ENCODE measurements around the gene LYST.

LYST gene

DNA sequence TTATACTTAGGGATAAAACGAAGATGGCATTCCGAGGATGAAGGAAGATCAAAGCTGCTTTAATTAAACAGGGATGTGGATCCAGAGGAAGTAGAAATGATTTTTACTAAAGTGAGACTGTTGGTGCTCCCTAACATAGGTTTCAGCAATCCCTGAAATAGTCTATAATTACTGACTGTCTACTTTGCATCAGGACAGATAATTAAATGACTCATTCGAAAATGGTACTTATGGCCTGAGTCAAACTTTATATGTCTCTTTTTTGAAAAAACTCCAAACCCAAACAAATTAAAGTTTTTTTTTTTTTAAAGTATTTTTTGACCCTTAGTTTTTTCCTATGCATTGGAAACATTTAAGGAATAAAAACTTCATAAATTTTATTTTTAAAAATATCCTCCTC lies 90.3 kb downstream of the LYST start:
- no peak for DNase-seq (ENCODE audit: extremely low spot score)
- CTCF ChIA-PET = interaction anchor here (2.1 kb wide), 1 partner anchor 195 kb away, joined by 7 read pairs; no protein-coding TSS in a partner anchor
- POLR2A ChIA-PET = no interaction called here
- no peak for TF ChIP-seq SUZ12 (IDR thresholded peaks at IDR 0.05)

DNA sequence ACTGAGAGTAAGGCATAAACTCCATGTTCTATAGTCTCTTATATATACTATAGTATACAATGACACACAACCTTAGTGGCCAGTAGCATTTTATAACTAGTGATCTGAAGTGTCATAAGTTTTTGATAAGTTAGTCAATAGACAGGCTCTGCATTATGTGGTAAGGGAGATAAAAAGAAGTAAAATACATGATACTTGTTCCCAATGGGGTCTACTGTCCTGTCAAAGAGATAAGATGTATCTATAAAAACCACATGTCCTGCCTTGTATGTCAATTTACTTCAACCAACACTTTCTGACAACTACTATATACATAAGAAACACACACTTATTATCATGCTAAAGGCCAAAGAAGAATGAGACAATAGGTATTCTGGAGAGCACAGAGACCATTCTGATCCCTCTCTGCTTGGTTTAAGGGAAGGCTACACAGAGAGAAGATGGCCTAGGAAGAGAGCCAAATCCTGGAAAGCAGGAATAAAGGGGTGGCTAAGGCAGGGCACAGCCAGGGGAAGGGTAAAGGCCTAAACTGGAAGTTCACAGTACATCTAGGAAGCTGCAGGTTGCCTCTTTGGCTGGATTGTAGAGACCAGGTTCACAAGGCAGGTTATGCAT lies 91.4 kb downstream of the LYST start:
- POLR2A ChIA-PET = no interaction called here
- CTCF ChIA-PET = no interaction called here
- DNase-seq (ENCODE audit: extremely low spot score) = no peak
- TF ChIP-seq NFRKB (IDR thresholded peaks at IDR 0.05) = no peak
- TF ChIP-seq ELF4 (IDR thresholded peaks at IDR 0.05) = no peak
- no peak for TF ChIP-seq ZNF384 (IDR thresholded peaks at IDR 0.05)
- TF ChIP-seq CTBP1 (IDR thresholded peaks at IDR 0.05; ENCODE audit: borderline replicate concordance) = no peak
- no peak for TF ChIP-seq FOXM1 (IDR thresholded peaks at IDR 0.05; ENCODE audit: borderline replicate concordance)

DNA sequence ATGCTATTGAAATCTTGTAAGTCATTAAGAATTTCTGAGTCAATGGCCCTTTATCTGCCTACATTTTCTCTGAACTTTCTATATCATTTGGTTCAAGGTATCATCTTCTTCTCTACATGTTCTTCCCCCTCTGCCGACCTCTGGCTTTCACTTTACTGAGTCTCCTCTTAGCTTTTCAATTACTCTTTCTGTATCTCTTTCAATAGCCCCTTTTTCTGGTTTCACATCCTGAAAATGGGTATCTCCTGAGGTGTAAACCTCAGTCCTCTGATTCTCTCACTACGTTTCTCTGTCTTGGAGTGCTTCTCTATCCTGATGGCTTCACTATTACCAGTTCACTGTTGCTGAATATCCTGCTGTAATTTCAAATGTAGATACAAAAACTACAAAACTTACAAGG lies 98.9 kb downstream of the LYST start:
- ChIA-PET POLR2A (no interaction called here), CTCF (interaction anchor here (0.6 to 0.7 kb wide), 2 partner anchors 88 to 231 kb away, joined by 3 to 5 read pairs; no protein-coding TSS in a partner anchor)
- DNase-seq (ENCODE audit: extremely low spot score) = no peak
- TF ChIP-seq L3MBTL2 (conservative IDR thresholded peaks at IDR 0.05) (no peak), FOXM1 (IDR thresholded peaks at IDR 0.05; ENCODE audit: borderline replicate concordance) (no peak), ARNT (IDR thresholded peaks at IDR 0.05) (no peak), BHLHE40 (IDR thresholded peaks at IDR 0.05; ENCODE audit: borderline replicate concordance) (no peak), ELF4 (IDR thresholded peaks at IDR 0.05) (no peak), CTBP1 (IDR thresholded peaks at IDR 0.05; ENCODE audit: borderline replicate concordance) (no peak), ZNF384 (IDR thresholded peaks at IDR 0.05) (no peak), FOXA1 (IDR thresholded peaks at IDR 0.05) (no peak), FOXK2 (IDR thresholded peaks at IDR 0.05) (no peak), LEF1 (IDR thresholded peaks at IDR 0.05; ENCODE audit: borderline replicate concordance) (no peak)
- TF ChIP-seq, protein P1, sequence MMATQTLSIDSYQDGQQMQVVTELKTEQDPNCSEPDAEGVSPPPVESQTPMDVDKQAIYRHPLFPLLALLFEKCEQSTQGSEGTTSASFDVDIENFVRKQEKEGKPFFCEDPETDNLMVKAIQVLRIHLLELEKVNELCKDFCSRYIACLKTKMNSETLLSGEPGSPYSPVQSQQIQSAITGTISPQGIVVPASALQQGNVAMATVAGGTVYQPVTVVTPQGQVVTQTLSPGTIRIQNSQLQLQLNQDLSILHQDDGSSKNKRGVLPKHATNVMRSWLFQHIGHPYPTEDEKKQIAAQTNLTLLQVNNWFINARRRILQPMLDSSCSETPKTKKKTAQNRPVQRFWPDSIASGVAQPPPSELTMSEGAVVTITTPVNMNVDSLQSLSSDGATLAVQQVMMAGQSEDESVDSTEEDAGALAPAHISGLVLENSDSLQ (IDR thresholded peaks at IDR 0.05) = no peak

DNA sequence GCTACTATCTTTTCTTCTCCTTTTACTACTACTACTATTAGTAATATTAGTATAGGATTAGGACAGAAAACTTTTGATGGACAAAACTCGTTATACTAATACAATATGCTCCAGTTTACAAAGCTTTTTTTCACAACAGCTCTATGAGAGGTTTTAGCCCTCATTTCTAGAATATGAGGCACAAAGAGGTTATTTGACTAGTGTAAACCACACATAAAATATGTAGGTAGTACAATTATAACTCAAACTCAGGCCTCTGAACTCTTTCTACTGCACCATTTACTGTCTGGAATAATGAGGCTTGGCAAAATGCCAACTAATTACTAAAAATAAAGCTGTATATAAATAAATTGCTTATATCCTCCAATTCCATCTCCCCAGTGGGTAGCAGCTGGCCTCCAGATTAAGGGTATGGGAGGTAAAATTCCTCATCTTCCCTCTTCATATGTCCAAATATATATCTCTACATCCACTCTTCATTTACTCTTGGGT lies 99.9 kb downstream of the LYST start:
- TF ChIP-seq ARNT (IDR thresholded peaks at IDR 0.05) = no peak
- no peak for TF ChIP-seq BHLHE40 (IDR thresholded peaks at IDR 0.05; ENCODE audit: borderline replicate concordance)
- TF ChIP-seq FOXM1 (IDR thresholded peaks at IDR 0.05; ENCODE audit: borderline replicate concordance) = no peak
- no peak for TF ChIP-seq LEF1 (IDR thresholded peaks at IDR 0.05; ENCODE audit: borderline replicate concordance)
- TF ChIP-seq, protein P1 (IDR thresholded peaks at IDR 0.05) = no peak
- TF ChIP-seq NFRKB (IDR thresholded peaks at IDR 0.05) = no peak
- TF ChIP-seq ELF4 (IDR thresholded peaks at IDR 0.05) = no peak
- no peak for TF ChIP-seq L3MBTL2 (conservative IDR thresholded peaks at IDR 0.05)
- no peak for TF ChIP-seq SUZ12 (IDR thresholded peaks at IDR 0.05)
- no peak for TF ChIP-seq TARDBP (IDR thresholded peaks at IDR 0.05)
- no peak for TF ChIP-seq ZNF384 (IDR thresholded peaks at IDR 0.05)
- no peak for TF ChIP-seq CTBP1 (IDR thresholded peaks at IDR 0.05; ENCODE audit: borderline replicate concordance)
- no peak for TF ChIP-seq SP1 (IDR thresholded peaks at IDR 0.05)
- TF ChIP-seq HDGF (IDR thresholded peaks at IDR 0.05; ENCODE audit: borderline replicate concordance) = no peak
- TF ChIP-seq FOXK2 (IDR thresholded peaks at IDR 0.05) = no peak
- no peak for TF ChIP-seq FOXA1 (IDR thresholded peaks at IDR 0.05)
- no peak for DNase-seq (ENCODE audit: extremely low spot score)
- ChIA-PET POLR2A (no interaction called here), CTCF (no interaction called here)

DNA sequence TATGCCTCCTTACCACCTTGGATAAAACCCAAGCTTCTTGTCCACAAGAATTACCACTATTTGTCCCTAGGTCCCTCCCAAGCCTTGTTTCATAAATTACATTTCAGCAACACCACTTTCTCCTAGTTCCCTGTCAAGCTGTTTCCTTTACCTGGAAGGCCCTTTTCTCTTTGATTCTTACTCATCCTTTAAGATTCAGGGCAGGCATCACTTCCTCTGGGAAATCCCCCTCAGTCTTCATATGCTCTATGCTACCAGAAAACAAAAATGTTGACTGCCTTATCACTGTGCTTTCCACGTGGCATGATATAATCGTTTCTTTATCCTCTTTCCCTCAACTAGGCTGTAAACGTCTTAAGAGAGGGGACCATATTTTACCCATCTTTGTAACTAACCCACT lies 102.7 kb downstream of the LYST start:
- TF ChIP-seq CTBP1 (IDR thresholded peaks at IDR 0.05; ENCODE audit: borderline replicate concordance) (no peak), FOXM1 (IDR thresholded peaks at IDR 0.05; ENCODE audit: borderline replicate concordance) (no peak), SP1 (IDR thresholded peaks at IDR 0.05) (no peak), NFRKB (IDR thresholded peaks at IDR 0.05) (no peak), SUZ12 (IDR thresholded peaks at IDR 0.05) (no peak), HDGF (IDR thresholded peaks at IDR 0.05; ENCODE audit: borderline replicate concordance) (no peak), ELF4 (IDR thresholded peaks at IDR 0.05) (no peak), TARDBP (IDR thresholded peaks at IDR 0.05) (no peak), BHLHE40 (IDR thresholded peaks at IDR 0.05; ENCODE audit: borderline replicate concordance) (no peak), FOXK2 (IDR thresholded peaks at IDR 0.05) (no peak), FOXA1 (IDR thresholded peaks at IDR 0.05) (no peak), LEF1 (IDR thresholded peaks at IDR 0.05; ENCODE audit: borderline replicate concordance) (no peak), L3MBTL2 (conservative IDR thresholded peaks at IDR 0.05) (no peak), ARNT (IDR thresholded peaks at IDR 0.05) (no peak), ZNF384 (IDR thresholded peaks at IDR 0.05) (no peak)
- TF ChIP-seq, protein P1 (IDR thresholded peaks at IDR 0.05) = no peak
- ChIA-PET POLR2A (interaction anchor here (1.2 kb wide), 1 partner anchor 259 kb away, joined by 4 read pairs; no protein-coding TSS in a partner anchor), CTCF (no interaction called here)
- DNase-seq (ENCODE audit: extremely low spot score) = no peak

DNA sequence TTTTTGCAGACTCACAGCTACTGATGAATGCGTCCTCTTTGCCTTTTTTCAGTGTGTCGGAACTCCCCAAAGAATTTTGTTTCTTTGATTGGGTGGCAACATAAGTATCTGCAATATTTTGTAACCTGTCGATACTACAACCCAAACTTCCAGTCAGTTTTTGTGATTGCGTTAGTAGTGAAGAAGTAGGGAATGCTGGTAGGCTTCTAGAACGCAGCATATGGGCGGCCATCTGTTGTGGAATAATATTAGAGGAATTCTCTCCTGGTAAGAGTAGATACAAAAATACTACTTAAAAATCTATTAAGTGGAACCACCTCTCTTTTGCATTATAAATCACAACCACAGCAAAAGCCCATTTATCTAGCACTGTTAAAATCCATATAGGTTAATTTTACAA lies 107.4 kb downstream of the LYST start:
- no peak for TF ChIP-seq TARDBP (IDR thresholded peaks at IDR 0.05)
- TF ChIP-seq ZNF384 (IDR thresholded peaks at IDR 0.05) = no peak
- TF ChIP-seq HDGF (IDR thresholded peaks at IDR 0.05; ENCODE audit: borderline replicate concordance) = no peak
- TF ChIP-seq ARNT (IDR thresholded peaks at IDR 0.05) = no peak
- TF ChIP-seq LEF1 (IDR thresholded peaks at IDR 0.05; ENCODE audit: borderline replicate concordance) = no peak
- TF ChIP-seq CTBP1 (IDR thresholded peaks at IDR 0.05; ENCODE audit: borderline replicate concordance) = no peak
- no peak for TF ChIP-seq FOXA1 (IDR thresholded peaks at IDR 0.05)
- no peak for TF ChIP-seq FOXK2 (IDR thresholded peaks at IDR 0.05)
- TF ChIP-seq NFRKB (IDR thresholded peaks at IDR 0.05) = no peak
- ChIA-PET CTCF (no interaction called here), POLR2A (no interaction called here)

More for the DNA sequence above, 107.4 kb downstream of the LYST start:
- no peak for DNase-seq (ENCODE audit: extremely low spot score)
